Spleen (tissue), 11 donors: Measurements from ENCODE around the gene GLRX3. TPM values are rescaled to one million over a fixed set of nuclear protein-coding genes. Genes with fewer than 3 reads are reported as not detected.

ENCODE experiments used
- DNase-seq: peaks from one replicate; pipeline ENCODE4 v3.0.0-alpha.2; 2020
- H3K27ac ChIP-seq, 8 donors: fragments of 200-600 bp; sonication (generic) in 7 of 8; 1 replicate in 4 of 8; 2 replicates in 4 of 8; pipeline versions ENCODE4 v1.5.0 to v1.8.0; 2016 to 2021; ENCODE audit warnings: inconsistent platforms in 4 of 8, mild to moderate bottlenecking in 4 of 8, moderate library complexity in 1 of 8
- H3K27me3 ChIP-seq, 7 donors: fragments of 200-600 bp; sonication (generic) in 6 of 7; replicated peaks in 1 of 7; 1 replicate in 4 of 7; 2 replicates in 3 of 7; pipeline versions ENCODE4 v1.5.0 to v1.8.0; 2016 to 2021; ENCODE audit warnings: inconsistent platforms in 3 of 7, mild to moderate bottlenecking in 1 of 7
- H3K36me3 ChIP-seq, 6 donors: fragments of 200-600 bp; sonication (generic) in 5 of 6; 1 replicate in 4 of 6; 2 replicates in 2 of 6; pipeline versions ENCODE4 v1.5.0 to v1.8.0; 2016 to 2021; ENCODE audit warnings: inconsistent platforms in 2 of 6
- H3K4me1 ChIP-seq, 6 donors: fragments of 200-600 bp; sonication (generic) in 5 of 6; 1 replicate in 3 of 6; 2 replicates in 3 of 6; pipeline versions ENCODE4 v1.5.0 to v1.8.0; 2016 to 2021; ENCODE audit warnings: inconsistent platforms in 3 of 6
- H3K4me3 ChIP-seq, 8 donors: fragments of 200-600 bp; sonication (generic) in 7 of 8; 1 replicate in 4 of 8; 2 replicates in 4 of 8; pipeline versions ENCODE4 v1.5.0 to v1.8.0; 2016 to 2021; ENCODE audit warnings: inconsistent platforms in 4 of 8, mild to moderate bottlenecking in 4 of 8, moderate library complexity in 2 of 8
- H3K9me3 ChIP-seq, 8 donors: fragments of 200-600 bp; sonication (generic) in 7 of 8; 1 replicate in 4 of 8; 2 replicates in 4 of 8; pipeline versions ENCODE4 v1.5.0 to v1.8.0; 2016 to 2021; ENCODE audit warnings: inconsistent platforms in 4 of 8
- POLR2A ChIP-seq, 3 donors: fragments of 450-650 bp; IDR thresholded peaks; one replicate each; pipeline ENCODE4 v1.5.1; 2017; ENCODE audit warnings: antibody characterized with exemption in 3 of 3, mild to moderate bottlenecking in 1 of 3
- POLR2AphosphoS5 ChIP-seq, 3 donors: sonication (generic); formaldehyde crosslinking; IDR thresholded peaks; one replicate each; pipeline ENCODE4 v1.5.1; 2017; ENCODE audit warnings: antibody characterized with exemption in 3 of 3
- WGBS, 5 donors: extraction: QIAGEN DNeasy Blood & Tissue Kit in 3 of 5; methylation state at CpG; one replicate each; pipeline versions ENCODE4 v1.1.5 to v1.1.7; 2013 to 2018; 5-methylcytosine and 5-hydroxymethylcytosine counted together
- intact Hi-C: fragments of 100-400 bp; cut with DNase I; formaldehyde crosslinking; loops from one replicate; pipeline ENCODE4 v1.15.0; 2023; ENCODE audit warnings: low total_unique reads
- polyA plus RNA-seq, 3 donors: library from polyadenylated mRNA; stranded (reverse); fragments of 200-250 nt; gene quantifications; one replicate each; pipeline ENCODE4 v1.2.1, GENCODE V29; 2013
- total RNA-seq, 7 donors: library from RNA; depleted of rRNA in 3 of 7; stranded (reverse); fragments of >200 nt in 3 of 7; fragmentation: NEBNext Ultra II Directional in 4 of 7; extraction: Animal tissue kit (Norgen Biotek cat#: 25700) in 4 of 7; gene quantifications; one replicate each; pipeline versions ENCODE4 v1.1.0 to v1.2.1, GENCODE V29; 2016 to 2021
- TF ChIP-seq, protein P1 (sequence below), 11 experiments: fragments of 200-600 bp in 7 of 11; fragments of 450-650 bp in 4 of 11; sonication (generic) in 4 of 11; IDR thresholded peaks in 8 of 11; conservative IDR thresholded peaks in 3 of 11; 1 replicate in 7 of 11; 2 replicates in 4 of 11; pipeline versions ENCODE4 v1.4.0 to v1.8.0; 2016 to 2021; ENCODE audit warnings: antibody characterized with exemption in 11 of 11, inconsistent platforms in 4 of 11, mild to moderate bottlenecking in 1 of 11
- donor health status: healthy with polysubstance abuse.
- donor health status: DM: no; HTN: no; CAD: no; lungs with moderate emphysema.
- donor health status: DM: no; HTN: no; CAD: no.
- donor health status: Bipolar disorder and iron deficiency.
- donor health status: healthy.
- donor health status: DM: no; HTN: no; CAD: no.
- donor health status: DM: yes; HTN: yes; CAD: no.

The GLRX3 gene
- total and polyA plus RNA-seq, 10 donors, result 32.2 to 63.2 (median 42.2) TPM

DNA sequence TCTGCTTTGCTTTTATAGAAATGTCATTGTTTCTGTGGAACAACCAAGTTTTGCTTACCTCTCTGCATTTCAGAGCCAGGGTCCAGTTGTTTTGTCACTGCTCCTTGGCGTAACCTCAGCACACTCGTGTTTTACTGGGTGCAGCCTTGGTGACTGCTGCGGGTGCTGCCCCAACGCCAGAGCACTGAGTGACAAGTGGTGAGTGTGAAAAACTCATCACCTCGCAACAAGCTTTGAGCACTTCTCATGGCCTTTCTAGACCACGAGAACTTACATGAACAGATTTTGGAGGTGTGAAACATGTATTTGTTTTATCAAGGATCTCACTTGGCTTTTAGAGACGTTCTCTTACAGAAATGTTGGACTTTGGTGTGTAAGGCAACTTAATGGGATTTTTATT, 31.0 kb downstream of the GLRX3 start:
- Histone ChIP-seq H3K27me3 (no peaks in the 10 kb centered on the region), H3K27ac (no peak overlapping the region), H3K4me1 (peaks cover 0 to 11% (median 7%) of the 10 kb centered on the region in 6 donors), H3K4me3 (no peak overlapping the region), H3K9me3 (no peaks in the 10 kb centered on the region), H3K36me3 (peaks cover 0 to 96% (median 65%) of the 10 kb centered on the region in 6 donors)
- 88 to 96% (median 94%) methylated on average over 7 of the region's 7 CpGs for WGBS, 5 donors
- DNase-seq, result no peak
- TF ChIP-seq POLR2AphosphoS5 (IDR thresholded peaks at IDR 0.05) (no peak), POLR2A (IDR thresholded peaks at IDR 0.05) (no peak)
- TF ChIP-seq, protein P1, sequence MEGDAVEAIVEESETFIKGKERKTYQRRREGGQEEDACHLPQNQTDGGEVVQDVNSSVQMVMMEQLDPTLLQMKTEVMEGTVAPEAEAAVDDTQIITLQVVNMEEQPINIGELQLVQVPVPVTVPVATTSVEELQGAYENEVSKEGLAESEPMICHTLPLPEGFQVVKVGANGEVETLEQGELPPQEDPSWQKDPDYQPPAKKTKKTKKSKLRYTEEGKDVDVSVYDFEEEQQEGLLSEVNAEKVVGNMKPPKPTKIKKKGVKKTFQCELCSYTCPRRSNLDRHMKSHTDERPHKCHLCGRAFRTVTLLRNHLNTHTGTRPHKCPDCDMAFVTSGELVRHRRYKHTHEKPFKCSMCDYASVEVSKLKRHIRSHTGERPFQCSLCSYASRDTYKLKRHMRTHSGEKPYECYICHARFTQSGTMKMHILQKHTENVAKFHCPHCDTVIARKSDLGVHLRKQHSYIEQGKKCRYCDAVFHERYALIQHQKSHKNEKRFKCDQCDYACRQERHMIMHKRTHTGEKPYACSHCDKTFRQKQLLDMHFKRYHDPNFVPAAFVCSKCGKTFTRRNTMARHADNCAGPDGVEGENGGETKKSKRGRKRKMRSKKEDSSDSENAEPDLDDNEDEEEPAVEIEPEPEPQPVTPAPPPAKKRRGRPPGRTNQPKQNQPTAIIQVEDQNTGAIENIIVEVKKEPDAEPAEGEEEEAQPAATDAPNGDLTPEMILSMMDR (IDR thresholded peaks at IDR 0.05 in 8 of 11, conservative IDR thresholded peaks at IDR 0.05 in 3 of 11), result no peak
- intact Hi-C loops, result no loop called here

DNA sequence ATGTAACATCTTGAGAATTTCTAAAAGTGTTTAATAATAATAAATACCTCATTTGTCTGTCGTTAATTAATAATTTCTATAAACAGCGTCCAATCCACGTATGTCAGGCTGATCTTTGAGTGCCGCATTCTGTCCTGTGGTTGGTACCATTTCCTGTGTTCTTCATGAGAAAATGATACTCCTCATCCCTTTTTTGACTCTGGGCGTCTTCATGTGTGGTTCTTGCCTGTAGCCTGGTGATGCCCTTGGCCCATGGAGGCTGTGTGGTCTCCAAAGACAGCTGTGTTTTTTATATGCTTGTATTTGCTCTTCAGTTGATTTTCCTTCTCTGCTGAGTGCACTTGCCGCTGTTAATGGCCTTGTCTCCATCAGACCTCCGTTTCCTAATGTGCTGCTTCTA, 31.5 kb downstream of the GLRX3 start:
- H3K27ac ChIP-seq, result no peak overlapping the region
- peaks cover 0 to 96% (median 63%) of the 10 kb centered on the region in 6 donors for H3K36me3 ChIP-seq
- peaks cover 0 to 11% (median 7%) of the 10 kb centered on the region in 6 donors for H3K4me1 ChIP-seq
- WGBS, 5 donors, result 89 to 93% (median 91%) methylated on average over 7 of the region's 7 CpGs
- intact Hi-C loops, result no loop called here
- TF ChIP-seq, protein P1 (IDR thresholded peaks at IDR 0.05 in 8 of 11, conservative IDR thresholded peaks at IDR 0.05 in 3 of 11), result no peak
- TF ChIP-seq POLR2A (IDR thresholded peaks at IDR 0.05), result no peak
- no peak for TF ChIP-seq POLR2AphosphoS5 (IDR thresholded peaks at IDR 0.05)
- H3K4me3 ChIP-seq, result no peak overlapping the region
- no peaks in the 10 kb centered on the region for H3K27me3 ChIP-seq
- H3K9me3 ChIP-seq, result no peaks in the 10 kb centered on the region
- DNase-seq, result no peak

DNA sequence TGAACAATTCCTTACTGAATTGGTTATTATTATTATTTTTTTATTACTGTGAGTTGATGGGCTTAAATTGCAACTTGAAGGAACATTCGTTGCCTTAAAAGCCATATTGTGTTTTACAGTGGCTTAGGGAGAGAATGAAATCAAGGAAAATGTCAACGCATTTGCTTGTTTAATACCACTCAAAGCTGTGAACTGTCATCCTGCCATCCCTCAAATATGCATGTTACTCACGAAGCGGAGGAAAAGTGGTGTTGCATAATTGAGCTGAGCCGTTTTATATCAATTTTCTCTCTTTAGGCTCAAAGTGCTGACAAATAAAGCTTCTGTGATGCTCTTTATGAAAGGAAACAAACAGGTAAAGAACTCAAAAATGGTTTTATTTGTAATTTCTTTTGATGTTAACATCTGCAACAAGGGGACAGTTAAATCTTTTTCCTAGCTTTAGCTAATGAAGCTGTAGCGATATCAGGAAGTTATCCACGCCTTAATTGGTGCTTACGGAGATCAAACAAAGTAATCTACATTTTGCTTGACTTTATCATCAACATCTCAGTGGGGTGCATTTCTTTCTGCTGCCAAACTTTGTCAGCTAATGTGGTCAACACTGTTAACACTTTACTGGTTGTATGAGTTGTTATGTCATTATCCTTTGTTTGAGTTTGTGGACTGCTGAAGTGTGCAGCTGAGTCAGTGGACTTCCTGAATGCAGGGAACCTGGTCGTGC, 33.1 kb downstream of the GLRX3 start:
- no peak for TF ChIP-seq POLR2A (IDR thresholded peaks at IDR 0.05)
- TF ChIP-seq, protein P1 (IDR thresholded peaks at IDR 0.05 in 8 of 11, conservative IDR thresholded peaks at IDR 0.05 in 3 of 11), result no peak
- no peak for TF ChIP-seq POLR2AphosphoS5 (IDR thresholded peaks at IDR 0.05)
- Histone ChIP-seq H3K27me3 (no peaks in the 10 kb centered on the region), H3K36me3 (peaks cover 0 to 96% (median 61%) of the 10 kb centered on the region in 6 donors), H3K9me3 (no peaks in the 10 kb centered on the region), H3K27ac (no peak overlapping the region), H3K4me3 (no peak overlapping the region), H3K4me1 (peaks cover 0 to 11% (median 7%) of the 10 kb centered on the region in 6 donors)
- no peak for DNase-seq
- intact Hi-C loops, result no loop called here
- 80 to 85% (median 85%) methylated on average over 9 of the region's 9 CpGs for WGBS, 5 donors

DNA sequence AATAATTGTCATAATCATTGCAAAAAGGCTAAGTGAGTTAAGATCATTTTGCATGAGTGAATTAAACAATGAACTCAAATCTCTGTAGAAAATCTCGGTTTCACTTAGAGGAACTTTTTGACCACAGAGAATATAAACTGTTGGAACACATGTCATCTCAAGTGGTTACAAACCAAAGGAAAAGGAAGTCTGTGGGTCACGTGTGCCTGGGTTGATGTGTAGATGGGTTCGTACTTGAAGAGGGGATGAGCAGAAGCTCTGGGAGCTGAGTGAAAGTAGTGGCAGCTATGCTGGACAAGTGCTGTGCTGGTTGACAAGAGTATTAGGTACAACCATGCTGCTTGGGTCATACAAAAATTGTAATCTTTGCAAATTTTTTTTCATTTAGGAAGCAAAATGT, 35.0 kb downstream of the GLRX3 start:
- Histone ChIP-seq H3K9me3 (no peaks in the 10 kb centered on the region), H3K4me1 (peaks cover 0 to 11% (median 7%) of the 10 kb centered on the region in 6 donors), H3K36me3 (peaks cover 0 to 96% (median 68%) of the 10 kb centered on the region in 6 donors), H3K27ac (no peak overlapping the region), H3K27me3 (no peaks in the 10 kb centered on the region), H3K4me3 (no peak overlapping the region)
- TF ChIP-seq POLR2A (IDR thresholded peaks at IDR 0.05) (no peak), POLR2AphosphoS5 (IDR thresholded peaks at IDR 0.05) (no peak)
- TF ChIP-seq, protein P1 (IDR thresholded peaks at IDR 0.05 in 8 of 11, conservative IDR thresholded peaks at IDR 0.05 in 3 of 11), result no peak
- no peak for DNase-seq
- 21 to 39% (median 28%) methylated on average over 3 of the region's 3 CpGs for WGBS, 5 donors
- intact Hi-C loops, result no loop called here
